ENCODE results near the gene NAA50.

Gene NAA50

DNA sequence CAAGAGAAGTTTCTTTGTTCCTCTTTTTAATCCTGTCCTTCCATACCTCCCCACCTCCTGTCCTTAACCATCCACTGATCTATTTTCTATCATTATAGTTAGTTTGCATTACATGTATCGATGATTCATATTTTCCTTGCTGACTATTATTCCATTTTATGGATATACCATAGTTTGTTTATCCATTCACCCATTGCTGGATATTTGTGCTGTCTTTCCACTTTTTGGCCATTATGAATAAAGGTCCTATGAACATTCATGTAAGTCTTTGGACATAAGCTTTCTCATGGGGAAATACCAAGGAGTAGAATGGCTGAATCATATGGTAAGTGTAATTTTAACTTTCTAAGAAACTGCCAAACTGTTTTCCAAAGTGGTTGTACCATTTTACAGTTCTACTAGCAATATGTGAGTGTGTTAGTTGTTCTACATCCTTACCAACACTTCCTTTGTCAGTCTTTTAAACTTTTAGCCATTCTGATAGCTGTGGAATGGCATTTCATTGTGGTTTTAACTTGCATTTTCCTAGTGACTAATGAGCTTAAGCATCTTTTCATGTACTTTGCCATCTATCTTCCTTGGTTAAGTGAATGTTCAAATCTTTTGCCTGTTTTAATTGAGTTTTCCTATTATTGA is 12.5 kb upstream of the NAA50 start:
- H3K4me2 ChIP-seq (ENCODE audit: low read depth, low read length): no peak overlapping the region
- H2AFZ ChIP-seq (ENCODE audit: low read length): no peak overlapping the region
- H3K36me3 ChIP-seq (replicated peaks; ENCODE audit: insufficient read depth, low read length): no peaks in the 10 kb centered on the region
- H3K4me3 ChIP-seq (ENCODE audit: low read length): no peak overlapping the region
- H3K9ac ChIP-seq (ENCODE audit: low read length): no peak overlapping the region
- H3K79me2 ChIP-seq (ENCODE audit: low read length): peaks cover 68% of the 10 kb centered on the region
- H3K4me1 ChIP-seq (ENCODE audit: low read length): no peaks in the 10 kb centered on the region
- no peaks in the 10 kb centered on the region for H3K9me2 ChIP-seq (replicated peaks; ENCODE audit: insufficient read depth, low read length)
- no peaks in the 10 kb centered on the region for H3F3A ChIP-seq (ENCODE audit: insufficient read depth, low read length)
- H4K20me1 ChIP-seq (ENCODE audit: insufficient read depth, low read length): no peaks in the 10 kb centered on the region
- no peaks in the 10 kb centered on the region for H3K27me3 ChIP-seq (replicated peaks; ENCODE audit: insufficient read depth, low read length)
- no peak overlapping the region for H3K27ac ChIP-seq (ENCODE audit: low read length)
- TF ChIP-seq EZH2 (optimal IDR thresholded peaks at IDR 0.05; ENCODE audit: low read depth, low read length) (no peak), EZH2phosphoT487 (IDR thresholded peaks at IDR 0.05; ENCODE audit: low read length) (no peak), CTCF (IDR thresholded peaks at IDR 0.05; ENCODE audit: low read length) (no peak)
- H3K9me3 ChIP-seq (replicated peaks; ENCODE audit: insufficient read depth, low read length): no peaks in the 10 kb centered on the region
- no peak for DNase-seq

DNA sequence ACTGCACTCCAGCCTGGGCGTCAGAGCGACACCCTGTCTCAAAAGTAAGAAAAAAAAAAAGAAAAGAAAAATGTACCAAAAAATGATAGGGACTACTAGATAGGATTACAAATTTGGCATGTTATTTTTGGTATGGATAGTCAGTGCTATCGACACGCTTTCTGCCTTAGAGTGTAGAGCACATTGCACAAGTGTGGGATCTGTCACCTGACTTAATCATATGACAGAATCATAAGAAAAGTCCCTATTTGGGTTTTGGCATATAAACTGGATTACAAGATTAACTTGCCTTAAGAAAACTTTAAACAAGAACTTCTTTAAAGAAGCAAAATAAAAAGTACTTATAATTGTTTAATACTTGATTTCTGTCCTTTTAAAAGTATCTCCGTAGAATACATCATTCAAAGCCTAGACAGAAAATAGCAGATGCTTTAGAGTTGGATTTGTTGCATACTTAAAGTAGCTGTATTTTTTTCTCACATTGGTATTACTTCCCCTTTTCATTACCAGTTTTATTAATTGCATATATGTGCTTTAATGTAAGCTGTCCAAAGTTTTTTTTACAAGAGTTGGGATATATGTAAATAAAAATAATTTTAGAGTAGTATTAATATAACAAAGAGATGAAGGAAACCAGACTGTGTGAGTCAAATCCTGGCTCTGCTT is 8.6 kb upstream of the NAA50 start:
- H3K27ac ChIP-seq (ENCODE audit: low read length): no peak overlapping the region

GRCh38 chr3:113753376-113753985 is 7.4 kb upstream of the NAA50 start:
- H3K79me2 ChIP-seq (ENCODE audit: low read length): peaks cover 98% of the 10 kb centered on the region
- H3K27me3 ChIP-seq (replicated peaks; ENCODE audit: insufficient read depth, low read length): no peaks in the 10 kb centered on the region
- no peak overlapping the region for H3K9ac ChIP-seq (ENCODE audit: low read length)
- peaks cover 6% of the 10 kb centered on the region for H3K4me1 ChIP-seq (ENCODE audit: low read length)
- H2AFZ ChIP-seq (ENCODE audit: low read length): no peak overlapping the region
- no peak overlapping the region for H3K4me3 ChIP-seq (ENCODE audit: low read length)
- H3F3A ChIP-seq (ENCODE audit: insufficient read depth, low read length): peaks cover 11% of the 10 kb centered on the region
- TF ChIP-seq CTCF (IDR thresholded peaks at IDR 0.05; ENCODE audit: low read length) (no peak), EZH2 (optimal IDR thresholded peaks at IDR 0.05; ENCODE audit: low read depth, low read length) (no peak), EZH2phosphoT487 (IDR thresholded peaks at IDR 0.05; ENCODE audit: low read length) (no peak)
- H3K36me3 ChIP-seq (replicated peaks; ENCODE audit: insufficient read depth, low read length): no peaks in the 10 kb centered on the region
- no peak overlapping the region for H3K27ac ChIP-seq (ENCODE audit: low read length)
- no peak for DNase-seq
- no peak overlapping the region for H3K4me2 ChIP-seq (ENCODE audit: low read depth, low read length)
- H3K9me3 ChIP-seq (replicated peaks; ENCODE audit: insufficient read depth, low read length): no peaks in the 10 kb centered on the region
- H3K9me2 ChIP-seq (replicated peaks; ENCODE audit: insufficient read depth, low read length): no peaks in the 10 kb centered on the region
- no peaks in the 10 kb centered on the region for H4K20me1 ChIP-seq (ENCODE audit: insufficient read depth, low read length)

More for the DNA sequence above, 8.6 kb upstream of the NAA50 start:
- Histone ChIP-seq H2AFZ (ENCODE audit: low read length) (no peak overlapping the region), H3K9ac (ENCODE audit: low read length) (no peak overlapping the region), H3K36me3 (replicated peaks; ENCODE audit: insufficient read depth, low read length) (no peaks in the 10 kb centered on the region), H3K79me2 (ENCODE audit: low read length) (peaks cover 92% of the 10 kb centered on the region), H3K27me3 (replicated peaks; ENCODE audit: insufficient read depth, low read length) (no peaks in the 10 kb centered on the region), H3K4me3 (ENCODE audit: low read length) (no peak overlapping the region), H3K4me2 (ENCODE audit: low read depth, low read length) (no peak overlapping the region), H4K20me1 (ENCODE audit: insufficient read depth, low read length) (no peaks in the 10 kb centered on the region), H3K4me1 (ENCODE audit: low read length) (peaks cover 2% of the 10 kb centered on the region; the same call in 1 of the 2 replicates), H3F3A (ENCODE audit: insufficient read depth, low read length) (no peaks in the 10 kb centered on the region), H3K9me3 (replicated peaks; ENCODE audit: insufficient read depth, low read length) (no peaks in the 10 kb centered on the region), H3K9me2 (replicated peaks; ENCODE audit: insufficient read depth, low read length) (no peaks in the 10 kb centered on the region)
- no peak for DNase-seq
- TF ChIP-seq EZH2 (optimal IDR thresholded peaks at IDR 0.05; ENCODE audit: low read depth, low read length) (no peak), EZH2phosphoT487 (IDR thresholded peaks at IDR 0.05; ENCODE audit: low read length) (no peak), CTCF (IDR thresholded peaks at IDR 0.05; ENCODE audit: low read length) (no peak)

Measured in MM.1S (cell line).